Measurements from ENCODE around the gene NGB.

DNA sequence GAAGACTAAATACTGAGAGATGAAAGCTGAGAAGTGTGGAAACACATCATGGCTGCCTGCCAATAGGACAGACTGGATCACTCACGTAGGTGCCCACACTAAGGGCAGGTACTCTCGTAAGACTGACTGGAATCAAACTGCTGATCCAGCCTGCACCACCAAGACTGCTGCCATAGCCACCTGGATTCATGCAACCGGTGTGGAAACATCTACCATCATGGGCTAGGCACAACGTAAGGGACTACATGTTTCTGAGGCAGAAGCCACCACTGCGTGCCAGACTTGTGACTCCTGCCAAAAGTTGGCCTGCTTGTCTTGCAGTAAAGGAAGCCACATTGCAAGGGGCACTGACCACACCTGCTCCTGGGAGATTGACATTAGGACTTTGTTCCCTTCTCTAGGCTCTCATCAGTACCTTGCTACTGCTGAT lies 45.9 kb upstream of the NGB start:
- TF ChIP-seq POLR2A (IDR thresholded peaks at IDR 0.05; ENCODE audit: low read depth) (no peak), POLR2AphosphoS5 (IDR thresholded peaks at IDR 0.05) (no peak), CTCF (IDR thresholded peaks at IDR 0.05) (no peak), EP300 (IDR thresholded peaks at IDR 0.05) (no peak)

All from esophagus muscularis mucosa (tissue), 4 donors.